Thymus (tissue), 11 donors: Measurements from ENCODE around the gene PAFAH1B2. TPM values are rescaled to one million over a fixed set of nuclear protein-coding genes. Genes with fewer than 3 reads are reported as not detected.
"Not testable (repeated sequence)": the region's sequence is repeated elsewhere in the genome, so short reads cannot be mapped to it uniquely, and the experiment has no call there.

Experiments used
- DNase-seq, 9 donors: peaks; one replicate each; pipeline ENCODE4 v3.0.0-alpha.2; 2013; ENCODE audit warnings: low spot score in 9 of 9, low read depth in 6 of 9, missing footprints in 1 of 9
- H3K27ac ChIP-seq, 2 donors: one replicate each; pipeline ENCODE4 v1.5.1; 2013; ENCODE audit warnings: control low read depth in 1 of 2, low read depth in 1 of 2, low read length in 1 of 2, mild to moderate bottlenecking in 1 of 2, moderate library complexity in 1 of 2
- H3K27me3 ChIP-seq, 2 donors: one replicate each; pipeline ENCODE4 v1.5.1; 2013; ENCODE audit warnings: low read length in 1 of 2; ENCODE audit not compliant: control insufficient read depth in 2 of 2, insufficient read depth in 1 of 2
- H3K36me3 ChIP-seq, 2 donors: one replicate each; pipeline ENCODE4 v1.5.1; 2013; ENCODE audit warnings: low read length in 1 of 2, mild to moderate bottlenecking in 1 of 2, moderate library complexity in 1 of 2; ENCODE audit not compliant: control insufficient read depth in 2 of 2, insufficient read depth in 2 of 2
- H3K4me1 ChIP-seq, 2 donors: one replicate each; pipeline ENCODE4 v1.5.1; 2013; ENCODE audit warnings: low read length in 2 of 2; ENCODE audit not compliant: control insufficient read depth in 2 of 2, insufficient read depth in 2 of 2
- H3K4me3 ChIP-seq, 2 donors: one replicate each; pipeline ENCODE4 v1.5.1; 2013; ENCODE audit warnings: low read length in 2 of 2, control low read depth in 1 of 2, mild to moderate bottlenecking in 1 of 2
- H3K9me3 ChIP-seq, 2 donors: one replicate each; pipeline ENCODE4 v1.5.1; 2013; ENCODE audit warnings: low read length in 1 of 2, mild to moderate bottlenecking in 1 of 2; ENCODE audit not compliant: control insufficient read depth in 2 of 2, insufficient read depth in 1 of 2
- WGBS: extraction: QIAGEN DNeasy Blood & Tissue Kit; methylation state at CpG from one replicate; pipeline ENCODE4 v1.1.7; 2013; 5-methylcytosine and 5-hydroxymethylcytosine counted together
- polyA plus RNA-seq: library from polyadenylated mRNA; stranded (reverse); fragments of 200-250 nt; gene quantifications from one replicate; pipeline ENCODE4 v1.2.3, GENCODE V29; 2013
- total RNA-seq: library from RNA; stranded (reverse); fragments of 120-200 nt; gene quantifications from one replicate; pipeline ENCODE4 v1.2.4, GENCODE V29; 2013
- donor health status: healthy.

PAFAH1B2 gene
- total and polyA plus RNA-seq, 2 donors, result 35.2 to 41.9 TPM

DNA sequence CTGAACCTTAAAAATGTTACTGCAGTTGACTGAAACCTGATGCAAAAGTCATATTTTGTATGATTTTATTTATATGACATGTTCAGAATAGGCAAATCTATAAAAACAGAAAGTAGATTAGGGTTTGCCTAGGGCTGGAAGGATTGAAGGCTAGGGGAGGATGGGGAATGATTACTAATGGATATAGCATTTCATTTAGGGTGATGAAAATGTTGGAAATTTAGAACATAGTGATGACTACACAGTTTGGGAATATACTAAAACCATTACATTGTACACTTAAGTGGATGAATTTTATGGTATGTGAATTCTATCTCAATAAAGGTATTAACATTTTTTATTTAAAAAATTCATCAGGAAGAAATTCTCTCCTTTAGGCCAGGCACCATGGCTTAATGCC, 22.9 kb upstream of the PAFAH1B2 start:
- Histone ChIP-seq H3K27me3 (no peaks in the 10 kb centered on the region), H3K36me3 (no peaks in the 10 kb centered on the region), H3K4me3 (no peak overlapping the region), H3K27ac (no peak overlapping the region), H3K4me1 (no peaks in the 10 kb centered on the region), H3K9me3 (no peaks in the 10 kb centered on the region)
- no peak for DNase-seq

DNA sequence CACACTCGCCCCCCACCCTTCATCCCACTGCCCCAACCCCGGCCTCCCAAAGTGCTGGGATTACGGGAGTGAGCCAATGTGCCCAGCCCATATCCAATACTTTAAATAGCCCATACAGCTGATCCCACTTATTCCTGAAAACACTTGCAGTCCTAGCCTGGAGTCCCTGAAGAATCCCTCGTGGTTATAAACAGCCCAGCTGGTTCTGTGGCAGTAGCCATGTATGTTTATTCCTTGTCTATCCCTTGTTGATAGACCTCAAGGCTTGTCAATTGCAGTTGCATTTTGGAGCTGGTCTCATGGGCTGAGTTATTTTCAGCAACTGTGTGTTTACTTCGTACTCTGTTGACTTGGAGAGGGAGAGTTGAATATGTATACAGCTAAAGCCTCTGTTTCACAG, 21.5 kb upstream of the PAFAH1B2 start:
- no peak overlapping the region for H3K27ac ChIP-seq
- 92% methylated on average over 5 of the region's 5 CpGs for WGBS

GRCh38 chr11:117126223-117126965, 17.7 kb upstream of the PAFAH1B2 start:
- Histone ChIP-seq H3K27me3 (no peaks in the 10 kb centered on the region), H3K36me3 (no peaks in the 10 kb centered on the region), H3K4me1 (no peaks in the 10 kb centered on the region), H3K4me3 (no peak overlapping the region), H3K9me3 (no peaks in the 10 kb centered on the region), H3K27ac (no peak overlapping the region)
- no peak for DNase-seq
- 92% methylated on average over 7 of the region's 7 CpGs for WGBS

More for the DNA sequence above, 21.5 kb upstream of the PAFAH1B2 start:
- DNase-seq, result no peak
- no peak overlapping the region for H3K4me3 ChIP-seq
- H3K4me1 ChIP-seq, result no peaks in the 10 kb centered on the region
- H3K36me3 ChIP-seq, result no peaks in the 10 kb centered on the region
- no peaks in the 10 kb centered on the region for H3K9me3 ChIP-seq
- H3K27me3 ChIP-seq, result no peaks in the 10 kb centered on the region

DNA sequence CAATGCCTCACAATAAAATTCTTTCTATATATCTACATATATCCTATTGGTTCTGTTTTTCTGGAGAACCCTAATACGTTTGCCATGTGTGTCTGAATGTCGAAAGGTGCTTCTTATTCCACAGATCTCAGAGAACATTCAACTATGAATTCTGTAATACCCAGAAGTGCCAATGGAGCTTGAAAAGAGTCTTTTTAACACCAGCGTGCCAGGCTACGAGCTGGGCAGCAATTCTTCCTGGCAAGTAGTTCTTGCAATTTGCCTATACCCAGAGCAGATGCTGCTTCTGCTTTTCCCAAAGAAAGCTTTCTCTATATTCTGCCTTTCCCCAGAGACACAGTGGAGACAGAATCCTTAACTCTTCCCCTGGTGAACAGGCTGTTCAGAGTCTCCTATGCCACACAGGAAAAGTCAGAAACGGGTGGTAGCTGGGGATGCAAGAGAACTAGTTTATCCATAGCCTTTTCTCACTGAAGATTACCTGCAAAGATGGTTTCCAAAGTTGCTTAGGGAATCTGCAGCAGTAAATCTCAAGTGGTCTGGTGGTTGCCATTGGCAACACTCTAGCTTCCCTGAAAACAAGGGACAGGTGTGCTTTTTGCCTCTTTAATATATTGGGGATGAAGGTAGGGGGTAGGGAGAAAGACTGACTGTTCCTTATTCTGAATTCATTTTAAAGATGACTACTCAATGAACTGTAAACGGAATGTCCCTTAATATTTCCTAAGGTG, 16.8 kb upstream of the PAFAH1B2 start:
- Histone ChIP-seq H3K9me3 (no peaks in the 10 kb centered on the region), H3K27ac (no peak overlapping the region), H3K27me3 (no peaks in the 10 kb centered on the region), H3K36me3 (no peaks in the 10 kb centered on the region), H3K4me1 (no peaks in the 10 kb centered on the region), H3K4me3 (no peak overlapping the region)
- WGBS, result 88% methylated on average over 6 of the region's 6 CpGs
- DNase-seq, result no peak

- Histone ChIP-seq H3K9me3 (no peaks in the 10 kb centered on the region), H3K27me3 (no peaks in the 10 kb centered on the region), H3K36me3 (no peaks in the 10 kb centered on the region), H3K4me3 (no peak overlapping the region), H3K27ac (no peak overlapping the region), H3K4me1 (no peaks in the 10 kb centered on the region)
- 94% methylated on average over 4 of the region's 4 CpGs for WGBS
- no peak for DNase-seq
These were observed 15.8 kb upstream of the PAFAH1B2 start for GRCh38 chr11:117128289-117128688.

GRCh38 chr11:117130396-117130795, 13.7 kb upstream of the PAFAH1B2 start:
- H3K4me3 ChIP-seq, H3K4me1 ChIP-seq, H3K36me3 ChIP-seq, H3K27ac ChIP-seq, H3K9me3 ChIP-seq, H3K27me3 ChIP-seq, DNase-seq: not testable (repeated sequence)
- WGBS, result 96% methylated on average over 5 of the region's 7 CpGs

DNA sequence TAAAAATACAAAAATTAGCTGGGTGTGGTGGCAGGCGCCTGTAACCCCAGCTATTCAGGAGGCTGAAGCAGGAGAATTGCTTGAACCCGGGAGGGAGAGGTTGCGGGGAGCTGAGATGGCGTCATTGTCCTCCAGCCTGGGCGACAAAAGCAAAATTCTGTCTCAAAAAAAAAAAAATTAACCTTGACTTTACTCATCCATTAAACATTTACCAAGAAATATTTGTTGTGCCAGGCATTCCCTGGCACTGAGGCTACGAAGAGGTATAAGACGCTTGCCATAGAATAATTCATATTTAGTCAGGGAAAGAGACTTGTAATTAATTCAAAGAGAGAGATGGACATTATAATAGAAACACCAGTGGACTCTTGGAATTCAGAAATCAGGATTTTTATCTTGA, 13.2 kb upstream of the PAFAH1B2 start:
- Histone ChIP-seq H3K27ac (no peak overlapping the region), H3K27me3 (no peaks in the 10 kb centered on the region), H3K4me3 (no peak overlapping the region), H3K4me1 (no peaks in the 10 kb centered on the region), H3K36me3 (no peaks in the 10 kb centered on the region), H3K9me3 (no peaks in the 10 kb centered on the region)
- WGBS, result 97% methylated on average over 7 of the region's 7 CpGs
- DNase-seq, result no peak

- WGBS, result 87% methylated on average over 3 of the region's 3 CpGs
- Histone ChIP-seq H3K4me3 (no peak overlapping the region), H3K36me3 (no peaks in the 10 kb centered on the region), H3K4me1 (no peaks in the 10 kb centered on the region), H3K27ac (no peak overlapping the region), H3K9me3 (no peaks in the 10 kb centered on the region), H3K27me3 (no peaks in the 10 kb centered on the region)
- DNase-seq, result no peak
These were observed 9.7 kb upstream of the PAFAH1B2 start for GRCh38 chr11:117134431-117134830.

DNA sequence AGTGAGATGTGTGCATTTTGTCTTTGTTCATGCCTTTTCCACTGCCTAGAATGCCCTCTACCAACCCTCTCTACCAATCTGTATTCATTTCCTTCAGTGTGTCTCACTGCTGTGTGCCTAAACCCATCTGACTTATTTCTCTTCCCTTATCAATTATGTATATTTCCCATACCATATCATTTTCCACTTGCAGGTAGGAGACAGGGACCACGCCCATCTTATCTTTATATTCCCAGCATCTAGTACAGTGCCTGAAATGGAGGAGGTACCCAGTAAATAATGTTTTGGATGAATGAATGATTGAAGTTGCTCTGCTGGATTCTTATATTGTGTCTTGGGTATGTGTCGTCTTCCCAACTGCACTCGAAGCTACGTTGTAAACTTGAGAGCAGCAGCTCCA, 9.1 kb upstream of the PAFAH1B2 start:
- DNase-seq, H3K4me3 ChIP-seq, H3K4me1 ChIP-seq, H3K9me3 ChIP-seq, H3K36me3 ChIP-seq, H3K27ac ChIP-seq, H3K27me3 ChIP-seq: not testable (repeated sequence)
- 91% methylated on average over 1 of the region's 4 CpGs for WGBS
